Adrenal gland (tissue), 12 donors: ENCODE results near the gene ACADS. TPM values are rescaled to one million over a fixed set of nuclear protein-coding genes. Genes with fewer than 3 reads are reported as not detected.

Source experiments
- DNase-seq, 7 donors: peaks; one replicate each; pipeline ENCODE4 v3.0.0-alpha.2; 2019 to 2020
- H3K27ac ChIP-seq, 5 donors: fragments of 200-600 bp; sonication (generic) in 4 of 5; 1 replicate in 3 of 5; 2 replicates in 2 of 5; pipeline versions ENCODE4 v1.5.1 to v1.8.0; 2016 to 2020; ENCODE audit warnings: mild to moderate bottlenecking in 1 of 5
- H3K27me3 ChIP-seq: fragments of 200-600 bp; 2 replicates; pipeline ENCODE4 v1.8.0; 2021
- H3K36me3 ChIP-seq, 2 donors: fragments of 200-600 bp; replicated peaks in 1 of 2; 1 replicate in 1 of 2; 2 replicates in 1 of 2; pipeline versions ENCODE4 v1.5.1 to v1.8.0; 2018 to 2022
- H3K4me1 ChIP-seq, 2 donors: fragments of 200-600 bp; replicated peaks in 1 of 2; 1 replicate in 1 of 2; 2 replicates in 1 of 2; pipeline versions ENCODE4 v1.5.1 to v1.8.0; 2018 to 2021
- H3K4me3 ChIP-seq, 4 donors: fragments of 200-600 bp; sonication (generic) in 3 of 4; one replicate each; pipeline ENCODE4 v1.5.1; 2016 to 2018
- H3K9me3 ChIP-seq, 3 donors: fragments of 200-600 bp; sonication (generic) in 1 of 3; replicated peaks in 1 of 3; 1 replicate in 2 of 3; 2 replicates in 1 of 3; pipeline versions ENCODE4 v1.5.1 to v1.8.0; 2016 to 2021
- CTCF ChIP-seq, 6 experiments: fragments of 450-650 bp in 4 of 6; fragments of 200-600 bp in 2 of 6; sonication (generic) in 1 of 6; IDR thresholded peaks; 1 replicate in 5 of 6; 2 replicates in 1 of 6; pipeline versions ENCODE4 v1.5.1 to v1.8.0; 2016 to 2021; ENCODE audit warnings: antibody characterized with exemption in 6 of 6, mild to moderate bottlenecking in 2 of 6, moderate library complexity in 1 of 6
- POLR2A ChIP-seq, 2 donors: fragments of 450-650 bp; IDR thresholded peaks; one replicate each; pipeline ENCODE4 v1.6.1; 2017; ENCODE audit warnings: antibody characterized with exemption in 2 of 2, mild to moderate bottlenecking in 2 of 2, moderate library complexity in 1 of 2
- WGBS, 4 donors: extraction: QIAGEN DNeasy Blood & Tissue Kit in 2 of 4; methylation state at CpG; one replicate each; pipeline versions ENCODE4 v1.1.5 to v1.1.7; 2013 to 2017; 5-methylcytosine and 5-hydroxymethylcytosine counted together
- intact Hi-C, 2 donors: fragments of 100-400 bp; cut with DNase I; formaldehyde crosslinking; loops; one replicate each; pipeline versions ENCODE4 v1.14.1 to v1.15.0; 2022 to 2023
- polyA plus RNA-seq, 3 donors: library from polyadenylated mRNA; stranded (reverse); fragments of 200-250 nt in 2 of 3; fragments of 350-450 nt in 1 of 3; fragmentation: Illumina TruSeq in 1 of 3; extraction: RNeasy Lipid Tissue Mini Kit (QIAGEN cat#74804) in 1 of 3; gene quantifications; one replicate each; pipeline ENCODE4 v1.2.3, GENCODE V29; 2013 to 2014
- total RNA-seq, 9 donors: library from RNA; depleted of rRNA in 4 of 9; stranded (reverse); fragments of >200 nt in 4 of 9; fragments of 120-200 nt in 1 of 9; fragmentation: NEBNext Ultra II Directional in 1 of 9; extraction: Animal tissue kit (Norgen Biotek cat#: 25700) in 1 of 9; gene quantifications; one replicate each; pipeline versions ENCODE4 v1.1.0 to v1.2.4, GENCODE V29; 2013 to 2023
- donor health status: healthy with polysubstance abuse.
- donor health status: Bipolar disorder and iron deficiency.
- donor health status: DM: yes; HTN: yes; CAD: no.
- donor health status: DM: no; HTN: no; CAD: no.
- donor health status: DM: no; HTN: no; CAD: no.
- donor health status: DM: yes; HTN: yes; CAD: no.

The ACADS gene
- total and polyA plus RNA-seq, 12 donors, result 6.2 to 179 (median 81.0) TPM

- H3K9me3 ChIP-seq, result no peaks in the 10 kb centered on the region
- H3K4me1 ChIP-seq, result peaks cover 12 to 52% of the 10 kb centered on the region in 2 donors
- peaks cover 0 to 93% of the 10 kb centered on the region in 2 donors for H3K36me3 ChIP-seq
- DNase-seq, result peak in 3 of 7 donors; percentile 52 to 78 (median 66)
- H3K27ac ChIP-seq, result peak overlapping the region in 3 of 5 donors; percentile 26 to 91 (median 52)
- TF ChIP-seq POLR2A (IDR thresholded peaks at IDR 0.05) (no peak), CTCF (IDR thresholded peaks at IDR 0.05) (no peak)
- H3K27me3 ChIP-seq, result no peaks in the 10 kb centered on the region
- H3K4me3 ChIP-seq, result no peak overlapping the region
- intact Hi-C loops, result loop anchor here in 1 of 2 donors (10.0 kb wide), 1 partner anchor 133 kb away; the partner anchor contains the start of gene POP5
- WGBS, 4 donors, result 70 to 80% (median 76%) methylated on average over 9 of the region's 9 CpGs
These were observed 7.6 kb upstream of the ACADS start for GRCh38 chr12:120718055-120718454.

GRCh38 chr12:120719072-120719471 lies 6.6 kb upstream of the ACADS start:
- intact Hi-C loops, result loop anchor here in 1 of 2 donors (10.0 kb wide), 1 partner anchor 134 kb away; the partner anchor contains the start of gene POP5
- Histone ChIP-seq H3K4me3 (no peak overlapping the region), H3K27me3 (no peaks in the 10 kb centered on the region), H3K27ac (peak overlapping the region in 2 of 5 donors; percentile 87 to 91), H3K9me3 (no peaks in the 10 kb centered on the region), H3K36me3 (peaks cover 0 to 97% of the 10 kb centered on the region in 2 donors), H3K4me1 (peaks cover 12 to 47% of the 10 kb centered on the region in 2 donors)
- 79 to 95% (median 91%) methylated on average over 2 of the region's 2 CpGs for WGBS, 4 donors
- TF ChIP-seq CTCF (IDR thresholded peaks at IDR 0.05) (no peak), POLR2A (IDR thresholded peaks at IDR 0.05) (no peak)
- DNase-seq, result no peak

- no peak for TF ChIP-seq CTCF (IDR thresholded peaks at IDR 0.05)
- DNase-seq, result peak in 2 of 7 donors; percentile 37 to 57
- no peaks in the 10 kb centered on the region for H3K27me3 ChIP-seq
- peaks cover 12 to 49% of the 10 kb centered on the region in 2 donors for H3K4me1 ChIP-seq
- no peaks in the 10 kb centered on the region for H3K9me3 ChIP-seq
- no peak overlapping the region for H3K4me3 ChIP-seq
- 56 to 77% (median 62%) methylated on average over 11 of the region's 11 CpGs for WGBS, 4 donors
- H3K27ac ChIP-seq, result peak overlapping the region in 4 of 5 donors; percentile 48 to 91 (median 82)
- intact Hi-C loops, result loop anchor here in 1 of 2 donors (10.0 kb wide), 1 partner anchor 135 kb away; the partner anchor contains the start of gene POP5
- peaks cover 0 to 96% of the 10 kb centered on the region in 2 donors for H3K36me3 ChIP-seq
These were observed 6.0 kb upstream of the ACADS start for GRCh38 chr12:120719496-120720233.

GRCh38 chr12:120720234-120720986 lies 5.2 kb upstream of the ACADS start:
- Histone ChIP-seq H3K27me3 (no peaks in the 10 kb centered on the region), H3K9me3 (no peaks in the 10 kb centered on the region), H3K4me3 (no peak overlapping the region), H3K27ac (peak overlapping the region in 4 of 5 donors; percentile 48 to 91 (median 82)), H3K36me3 (peaks cover 0 to 90% of the 10 kb centered on the region in 2 donors), H3K4me1 (peaks cover 12 to 56% of the 10 kb centered on the region in 2 donors)
- intact Hi-C loops, result no loop called here
- DNase-seq, result peak; percentile 64 to 83 (median 81)
- TF ChIP-seq CTCF (IDR thresholded peaks at IDR 0.05) (no peak), POLR2A (IDR thresholded peaks at IDR 0.05) (peak in 1 of 2 donors; percentile 52)
- WGBS, 4 donors, result 50 to 61% (median 59%) methylated on average over 7 of the region's 7 CpGs
